SIG-M5 (cell line): ENCODE data around the gene HERC2.
"Not testable (repeated sequence)": the region's sequence is repeated elsewhere in the genome, so short reads cannot be mapped to it uniquely, and the experiment has no call there.

ENCODE experiments used
- DNase-seq: peaks from one replicate; lab custom pipeline; 2025; lab: John Stamatoyannopoulos, UW

The HERC2 gene

DNA sequence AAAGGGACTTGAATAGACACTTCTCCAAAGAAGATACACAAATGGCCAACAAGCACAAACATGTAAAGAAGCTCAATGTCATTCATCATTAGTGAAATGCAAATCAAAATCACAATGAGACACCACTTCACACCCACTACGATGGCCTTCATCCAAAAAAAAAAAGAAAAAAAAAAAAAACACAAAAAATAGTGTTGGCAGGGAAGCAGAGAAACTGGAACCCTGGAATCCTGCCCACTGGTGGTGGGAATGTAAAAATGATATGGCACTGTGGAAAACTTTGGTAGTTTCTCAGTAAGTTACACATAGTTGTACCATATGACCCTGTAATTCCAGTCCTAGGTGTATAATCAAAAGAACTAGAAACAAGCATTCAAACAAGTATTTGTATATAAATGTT lies 94.7 kb downstream of the HERC2 start:
- not testable (repeated sequence) for DNase-seq

DNA sequence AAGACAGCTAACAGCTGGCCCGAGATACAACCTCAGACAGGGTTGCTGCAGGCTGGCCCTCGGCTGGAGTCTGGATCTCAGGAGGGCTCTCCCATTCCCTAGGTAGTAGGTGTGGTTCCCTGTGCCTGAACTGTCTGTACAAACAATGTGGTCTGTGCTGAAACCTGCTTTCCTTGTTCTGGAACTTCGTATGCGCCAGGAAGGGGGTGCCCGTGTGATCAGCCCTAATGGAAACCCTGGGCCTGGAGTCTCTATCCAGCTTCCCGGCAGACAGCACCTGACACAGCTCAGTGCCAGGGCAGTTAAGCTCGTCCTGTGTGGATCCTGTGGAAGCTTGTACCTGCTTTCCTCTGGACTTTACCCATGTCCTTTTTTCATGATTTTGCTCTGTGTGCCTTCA lies 99.4 kb downstream of the HERC2 start:
- not testable (repeated sequence) for DNase-seq

DNA sequence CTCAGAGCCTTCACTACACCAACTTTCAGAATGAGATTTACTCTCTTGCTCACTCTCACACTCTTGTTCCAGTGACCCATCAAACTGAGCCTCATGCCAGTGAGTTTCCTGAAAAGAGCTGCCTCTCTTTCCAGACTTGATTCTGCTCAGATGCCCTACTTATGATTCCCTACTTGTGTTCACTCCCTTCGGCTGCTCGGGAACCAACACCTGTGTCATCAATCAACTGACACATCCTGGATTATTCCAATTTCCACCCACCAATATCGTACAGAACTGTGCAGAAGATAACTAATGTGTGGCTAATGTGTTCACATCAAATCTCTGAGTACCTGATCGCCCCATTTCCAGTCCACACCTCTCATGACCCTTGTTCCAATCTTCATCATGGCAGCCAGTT lies 100.3 kb downstream of the HERC2 start:
- DNase-seq, result not testable (repeated sequence)

DNA sequence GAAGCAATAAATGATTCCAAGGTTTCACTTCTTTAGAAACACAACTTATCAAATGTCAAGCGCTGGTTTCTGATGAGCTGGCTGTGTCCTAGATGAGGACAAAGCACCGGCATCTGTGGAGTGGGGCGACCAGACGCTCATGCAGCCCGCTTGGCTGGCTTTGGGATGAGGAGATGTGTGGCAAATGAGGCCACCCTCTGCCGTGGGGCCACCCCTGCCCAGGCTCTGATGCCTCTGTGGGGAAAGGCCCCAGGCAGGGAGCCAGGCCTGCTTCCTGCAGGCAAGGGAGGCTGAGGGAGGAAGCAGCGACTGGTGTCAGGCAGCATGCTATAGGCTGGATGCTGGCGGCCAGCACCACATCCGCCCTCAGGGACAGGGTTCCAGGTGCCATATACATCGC lies 102.9 kb downstream of the HERC2 start:
- no peak for DNase-seq

DNA sequence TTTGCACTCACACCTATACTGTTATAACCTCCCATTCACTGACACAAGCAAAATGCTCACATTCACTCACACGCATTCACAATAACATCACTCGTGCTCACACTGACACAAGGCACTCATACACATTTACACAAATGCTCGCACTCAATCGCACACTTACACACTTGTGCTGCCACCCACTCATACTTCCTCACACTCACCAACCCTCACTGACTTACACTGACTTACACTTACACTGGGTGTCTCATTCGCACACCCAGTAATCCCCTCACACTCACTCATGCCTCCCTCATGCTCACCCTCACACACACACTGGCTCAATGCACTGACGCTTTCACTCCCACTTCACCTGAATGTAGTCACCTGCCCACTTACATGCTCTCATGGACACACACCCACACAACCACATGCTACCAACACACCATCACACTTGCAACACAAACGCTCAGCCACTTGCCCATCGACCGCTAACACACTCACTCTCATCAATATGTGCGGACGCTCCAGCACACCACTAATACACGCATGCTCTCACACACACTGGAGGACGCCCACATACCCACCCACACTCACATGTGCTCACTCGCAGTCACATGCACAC lies 104.9 kb downstream of the HERC2 start:
- DNase-seq, result not testable (repeated sequence)

DNA sequence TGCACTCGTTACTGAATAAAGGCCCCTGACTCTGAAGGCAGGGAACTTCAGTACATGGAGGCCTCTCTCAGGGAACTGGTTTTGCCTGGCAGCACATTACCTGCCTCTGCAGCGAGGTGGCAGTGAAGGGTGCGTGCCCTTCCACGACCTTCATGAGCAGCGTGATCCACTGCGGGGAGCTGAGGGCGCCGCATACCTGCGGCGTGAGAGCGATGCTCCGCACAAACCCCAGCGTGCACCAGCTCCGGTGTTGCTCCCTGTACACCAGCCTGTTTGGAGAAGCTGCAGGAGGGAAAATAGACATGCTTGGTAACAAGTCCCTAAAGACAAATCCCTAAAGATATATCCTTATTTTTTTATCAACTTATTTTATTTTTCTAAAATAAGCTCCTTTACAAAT lies 106.5 kb downstream of the HERC2 start:
- not testable (repeated sequence) for DNase-seq

DNA sequence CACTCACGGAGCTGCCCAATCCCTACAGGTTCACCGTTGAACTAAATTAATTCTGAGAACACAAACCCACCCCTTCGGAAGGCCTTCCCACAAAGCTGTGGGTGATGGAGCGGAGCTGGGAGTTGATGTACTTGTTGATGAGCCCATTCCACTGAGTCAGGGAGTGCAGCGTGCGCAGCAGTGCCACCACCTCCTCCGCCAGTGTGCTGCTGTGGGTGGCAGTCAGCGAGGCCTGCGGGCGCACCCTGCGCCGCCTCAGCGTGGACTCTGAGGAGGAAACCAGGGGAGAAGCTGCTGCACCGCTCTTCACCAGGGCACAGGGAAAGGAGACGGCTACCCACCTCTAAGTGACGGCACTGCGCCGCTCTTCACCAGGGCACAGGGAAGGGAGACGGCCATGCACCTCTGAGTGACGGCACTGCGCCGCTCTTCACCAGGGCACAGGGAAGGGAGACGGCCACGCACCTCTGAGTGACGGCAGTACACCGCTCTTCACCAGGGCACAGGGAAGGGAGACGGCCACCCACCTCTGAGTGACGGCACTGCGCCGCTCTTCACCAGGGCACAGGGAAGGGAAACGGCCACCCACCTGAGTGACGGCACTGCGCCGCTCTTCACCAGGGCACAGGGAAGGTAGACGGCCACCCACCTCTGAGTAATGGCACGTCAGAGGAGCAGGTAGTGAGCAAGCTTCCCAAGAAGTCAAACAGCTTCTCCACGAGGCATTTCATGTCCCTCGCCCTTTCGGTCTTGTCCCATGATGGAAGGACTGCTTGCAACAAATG lies 107.8 kb downstream of the HERC2 start:
- not testable (repeated sequence) for DNase-seq

DNA sequence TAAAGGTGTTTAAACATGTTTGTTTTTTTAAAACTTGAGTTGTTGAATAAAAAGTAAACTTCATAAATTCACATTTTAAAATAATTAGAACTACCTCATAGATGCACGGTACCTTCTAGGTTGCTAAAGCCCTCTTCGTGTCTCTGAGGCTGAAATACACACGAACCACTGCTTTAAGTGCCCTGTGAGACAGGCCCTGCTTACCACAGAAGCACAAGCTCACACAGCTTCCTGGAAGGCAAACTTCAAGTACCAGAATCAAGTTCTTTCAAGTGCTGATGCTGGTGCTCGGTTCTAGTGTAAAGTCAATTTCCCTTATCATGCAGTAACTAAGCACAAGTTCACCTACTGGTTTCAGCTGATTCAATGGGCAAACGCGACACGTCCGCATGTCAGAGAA lies 108.6 kb downstream of the HERC2 start:
- DNase-seq, result not testable (repeated sequence)

DNA sequence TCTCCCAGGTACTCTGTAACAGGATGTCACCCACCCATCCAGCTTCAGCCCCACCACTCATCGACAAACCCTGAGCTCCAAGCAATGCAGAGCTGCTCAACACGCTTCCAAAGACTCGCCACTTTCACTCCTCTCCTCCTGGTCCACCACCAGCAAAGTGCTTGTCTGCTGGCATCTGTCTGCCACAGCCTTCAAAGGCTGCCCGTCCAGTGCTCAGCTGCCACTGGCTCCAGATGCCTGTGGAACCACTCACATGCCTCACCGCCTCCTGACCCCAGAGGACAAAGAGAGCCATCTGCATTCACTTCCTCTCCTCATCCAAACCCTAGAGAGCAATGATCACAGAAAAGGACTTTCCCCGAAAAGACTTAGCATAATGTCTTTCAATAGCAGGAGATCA lies 113.4 kb downstream of the HERC2 start:
- DNase-seq, result no peak

DNA sequence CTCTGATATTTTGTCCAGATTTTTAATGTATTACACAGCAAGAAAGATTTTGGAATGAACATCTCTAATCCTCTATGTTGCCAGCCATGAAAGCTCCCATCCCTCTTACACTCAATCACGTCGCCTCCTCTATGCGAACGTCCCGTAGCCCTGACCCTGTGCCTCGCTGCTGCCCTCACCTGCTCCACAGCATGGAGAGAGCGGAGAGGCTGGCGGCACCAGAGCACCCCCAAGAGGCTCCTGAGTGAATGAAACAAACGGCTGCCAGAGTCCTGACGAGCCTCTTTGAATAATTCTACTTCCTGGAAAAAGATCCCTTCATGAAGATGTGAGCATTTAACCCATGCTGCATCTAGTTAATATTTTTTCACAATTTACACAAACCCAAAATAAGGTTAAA lies 116.3 kb downstream of the HERC2 start:
- not testable (repeated sequence) for DNase-seq

DNA sequence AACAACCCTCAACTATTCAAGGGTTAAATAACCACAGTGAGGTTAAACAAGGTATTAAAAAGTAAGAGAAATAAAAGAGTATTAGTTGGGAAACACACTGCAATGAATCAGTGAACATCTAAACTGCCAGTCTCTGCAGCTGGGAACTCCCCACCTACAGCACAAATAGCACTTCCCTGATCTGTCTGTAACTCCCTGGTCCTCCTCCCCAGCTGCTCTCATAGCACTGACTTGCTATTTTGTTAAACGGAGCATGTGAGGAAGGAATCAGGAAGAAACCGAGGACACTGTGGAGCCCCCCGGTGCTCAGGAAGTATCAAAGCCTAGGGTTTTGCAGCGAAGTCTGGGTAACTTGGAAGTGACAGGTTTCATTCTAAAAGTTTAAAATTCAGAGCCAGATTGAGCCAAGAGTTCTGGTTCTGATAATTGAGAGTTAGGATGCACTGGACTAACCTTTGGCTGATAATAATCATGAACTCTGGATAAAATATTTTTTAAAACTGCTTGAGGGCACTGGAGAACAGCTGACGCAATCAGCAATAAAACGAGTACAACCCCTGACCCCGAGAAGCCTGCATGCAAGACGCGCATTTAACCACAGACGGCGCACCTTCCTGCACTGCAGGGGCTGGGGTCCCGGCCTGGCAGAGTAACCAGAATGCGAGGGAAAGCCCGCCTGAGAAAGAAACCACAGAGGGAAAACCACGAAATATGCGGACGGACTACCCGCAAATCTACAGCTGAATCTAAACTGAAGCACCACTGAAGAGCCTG lies 118.7 kb downstream of the HERC2 start:
- DNase-seq, result not testable (repeated sequence)

DNA sequence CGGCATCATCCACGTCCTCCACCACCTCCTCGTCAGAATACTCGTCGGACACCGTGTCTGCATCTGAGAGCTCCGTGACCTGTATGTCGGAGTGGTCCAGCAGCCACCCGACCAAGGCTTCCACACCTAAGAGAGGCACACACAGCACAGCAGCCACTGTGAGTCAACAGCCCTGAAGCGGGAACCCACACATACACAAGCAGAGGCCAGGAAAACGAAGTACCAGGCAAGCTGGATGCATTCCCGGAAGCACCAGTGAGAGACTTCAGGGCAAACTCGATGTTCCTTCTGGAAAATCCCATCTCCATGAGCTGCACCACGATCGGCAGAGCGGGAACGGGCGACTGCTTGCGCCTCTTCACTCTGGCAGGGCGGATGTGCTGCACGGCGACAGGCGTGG lies 119.9 kb downstream of the HERC2 start:
- DNase-seq, result not testable (repeated sequence)

DNA sequence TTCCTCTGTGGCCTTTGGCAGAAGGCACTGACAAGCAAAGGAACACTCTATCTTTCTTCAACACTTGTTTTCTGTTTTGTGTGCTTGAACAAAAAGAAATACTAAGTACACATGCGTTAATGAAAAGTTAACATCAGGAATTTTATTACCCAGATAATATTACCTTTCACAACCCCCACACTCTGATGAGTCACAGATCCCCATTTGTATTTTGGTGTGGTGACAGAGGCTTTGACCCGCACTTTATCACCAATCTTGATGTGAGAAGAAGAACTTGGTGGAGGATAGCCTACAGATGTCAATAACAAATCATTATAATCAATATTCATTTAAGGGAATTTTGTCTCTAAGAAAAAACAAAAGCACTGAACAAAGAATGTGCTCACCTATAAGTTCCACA lies 123.8 kb downstream of the HERC2 start:
- DNase-seq, result not testable (repeated sequence)

DNA sequence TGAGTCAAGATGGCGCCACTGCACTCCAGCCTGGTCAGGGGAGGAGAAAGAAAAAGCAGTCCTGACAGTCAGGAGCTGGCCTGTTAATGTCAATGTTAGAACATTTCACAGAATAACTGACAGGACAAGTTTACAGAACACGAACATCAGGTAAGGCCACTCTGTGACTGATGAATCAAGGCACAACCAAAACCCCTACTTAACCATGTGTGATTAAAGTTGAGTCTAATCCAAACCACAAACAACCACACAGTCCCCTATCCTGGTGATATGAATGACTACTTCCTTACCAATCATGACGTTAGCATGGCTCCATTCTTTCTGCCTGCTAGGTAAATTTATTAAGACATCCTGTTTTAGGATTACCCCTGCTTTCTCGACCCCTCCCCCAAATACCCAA lies 124.3 kb downstream of the HERC2 start:
- DNase-seq, result not testable (repeated sequence)

DNA sequence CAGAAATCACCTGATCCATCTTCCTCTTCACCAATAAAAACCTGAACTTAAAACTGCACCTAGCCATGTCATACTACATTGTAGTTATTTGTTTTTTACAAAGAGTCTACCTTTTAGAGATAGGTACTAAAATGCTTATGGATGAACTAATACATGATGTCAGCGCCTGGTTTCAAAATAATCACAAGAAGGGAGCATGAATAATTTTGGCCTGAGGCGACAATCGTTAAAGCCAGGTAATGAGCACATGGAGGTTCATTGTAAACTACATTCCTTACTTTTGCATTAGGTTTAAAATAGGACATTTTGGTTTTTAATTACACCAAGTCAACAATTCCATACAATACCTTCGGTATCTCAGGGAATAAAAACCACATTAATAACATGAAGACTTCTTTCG lies 125.4 kb downstream of the HERC2 start:
- DNase-seq, result not testable (repeated sequence)

DNA sequence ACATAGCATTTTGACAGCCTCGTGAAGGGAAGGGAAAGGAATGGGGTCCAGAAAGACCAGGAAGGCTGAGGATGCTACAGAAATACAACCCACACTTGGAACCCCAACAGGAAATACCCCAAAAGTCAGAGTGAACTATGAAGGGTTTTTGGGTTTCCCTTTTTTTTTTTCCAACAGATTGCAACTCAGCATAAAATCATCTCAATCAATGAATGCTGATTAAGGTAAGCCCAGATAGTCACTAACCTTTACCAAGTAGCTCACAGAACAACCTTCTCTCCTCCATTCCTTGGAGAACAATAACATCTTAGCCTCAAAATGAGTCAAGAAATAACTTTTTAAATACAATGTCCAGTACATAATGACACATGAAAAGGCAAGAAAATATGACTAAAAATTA lies 129.2 kb downstream of the HERC2 start:
- DNase-seq, result no peak

DNA sequence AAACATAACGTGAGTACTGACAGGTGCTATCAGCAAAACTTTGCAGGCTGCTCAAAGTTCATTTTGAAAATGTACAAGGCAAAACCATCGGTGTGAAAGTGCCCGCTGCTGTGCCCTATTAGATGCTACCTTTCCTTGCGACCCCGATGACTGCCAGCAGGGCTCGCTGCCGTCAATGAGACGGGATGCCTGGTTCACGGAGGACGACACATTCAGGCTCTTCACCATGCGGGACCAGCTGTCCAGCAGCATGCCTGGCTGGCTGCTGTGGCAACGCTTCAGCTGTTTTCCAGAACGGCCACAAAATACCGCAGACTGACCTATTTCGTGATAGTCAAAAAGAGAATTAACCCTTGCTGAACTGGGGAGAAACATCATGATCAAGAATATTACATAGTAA lies 130.1 kb downstream of the HERC2 start:
- no peak for DNase-seq

DNA sequence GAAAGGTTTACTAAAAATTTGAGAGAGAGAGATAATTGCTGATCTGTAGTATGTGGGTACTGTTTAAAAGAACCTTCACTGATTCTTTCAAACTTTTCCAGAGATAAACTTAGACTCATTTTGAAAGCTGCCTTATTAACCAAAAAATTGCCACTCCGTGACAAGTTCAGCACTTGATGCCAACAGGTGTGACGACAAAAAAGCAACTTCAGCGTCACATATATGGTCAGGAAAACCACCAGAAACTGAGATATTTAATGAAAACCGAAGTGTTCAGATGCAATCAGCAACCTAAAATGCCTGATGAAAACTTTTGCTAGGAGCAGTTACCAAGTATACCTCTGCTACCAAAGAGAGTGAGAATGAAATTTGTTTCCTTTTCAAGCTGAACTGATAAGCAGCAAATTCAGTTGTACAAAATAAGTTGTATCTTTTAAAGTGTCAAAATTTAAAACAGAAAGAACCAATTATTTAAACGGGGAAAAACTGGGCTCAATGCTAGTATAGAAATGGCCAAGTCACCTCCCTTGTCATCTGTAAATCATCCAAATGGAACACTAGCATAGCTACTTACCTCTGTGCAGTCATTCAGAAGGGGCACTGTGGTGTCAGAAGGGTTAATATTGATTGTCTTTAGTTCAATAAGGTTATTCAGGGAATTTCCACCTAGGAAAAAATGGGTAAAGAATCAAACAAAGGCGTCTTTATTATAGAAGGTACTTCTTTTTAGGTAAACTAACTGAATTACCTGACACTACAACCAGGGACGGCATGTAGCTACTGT lies 131.4 kb downstream of the HERC2 start:
- no peak for DNase-seq

DNA sequence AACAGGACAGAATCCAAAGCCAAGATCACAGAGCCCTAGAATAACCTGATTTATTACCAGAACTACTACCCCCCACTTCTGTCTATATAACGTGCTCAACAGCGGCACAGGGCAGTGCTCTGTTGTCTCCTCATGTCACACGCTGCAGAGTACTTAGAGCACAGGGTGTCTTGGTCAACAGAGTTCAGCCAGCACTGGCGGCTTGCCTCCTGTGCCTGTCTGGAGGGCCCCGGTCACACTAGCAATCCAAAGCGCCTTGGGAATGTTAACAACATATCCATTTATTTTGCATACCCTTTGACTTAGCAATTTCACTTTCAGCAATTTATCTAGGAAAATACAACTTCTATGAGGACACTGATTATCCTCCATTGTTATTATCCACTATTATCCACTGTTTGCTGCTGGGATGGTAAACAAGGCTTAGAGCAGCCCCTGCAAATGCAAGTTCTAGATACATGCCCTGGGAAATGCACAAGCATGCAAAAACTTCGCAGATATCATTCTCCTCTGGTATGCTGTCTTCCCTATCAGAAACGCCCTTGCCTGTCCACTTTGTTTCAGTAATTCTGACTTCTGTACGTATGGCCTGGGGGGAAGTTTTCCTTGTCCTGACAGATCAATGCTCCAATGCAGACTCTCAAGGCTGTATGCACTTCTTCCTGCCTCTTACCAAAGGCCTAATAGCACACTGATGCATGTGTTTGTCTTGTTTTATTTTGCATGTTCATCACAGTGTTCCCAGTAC lies 136.7 kb downstream of the HERC2 start:
- DNase-seq, result no peak

DNA sequence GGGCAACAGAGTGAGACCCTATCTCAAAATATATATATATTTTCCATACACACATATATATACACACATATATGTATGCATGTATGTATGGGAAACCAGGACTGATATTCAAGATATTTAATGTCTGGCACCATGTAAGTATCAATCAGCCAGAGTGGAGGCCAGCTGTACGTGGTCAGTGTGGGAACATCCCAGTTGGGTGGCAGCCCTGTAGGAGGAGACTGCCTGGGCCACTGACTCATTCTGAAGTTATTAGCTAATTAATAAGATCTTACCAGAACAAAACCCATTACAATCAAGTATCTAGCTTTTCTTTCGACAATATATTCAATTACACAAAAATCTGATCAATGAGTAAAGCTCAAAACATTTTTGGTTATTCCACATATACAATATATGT lies 137.8 kb downstream of the HERC2 start:
- DNase-seq, result no peak

DNA sequence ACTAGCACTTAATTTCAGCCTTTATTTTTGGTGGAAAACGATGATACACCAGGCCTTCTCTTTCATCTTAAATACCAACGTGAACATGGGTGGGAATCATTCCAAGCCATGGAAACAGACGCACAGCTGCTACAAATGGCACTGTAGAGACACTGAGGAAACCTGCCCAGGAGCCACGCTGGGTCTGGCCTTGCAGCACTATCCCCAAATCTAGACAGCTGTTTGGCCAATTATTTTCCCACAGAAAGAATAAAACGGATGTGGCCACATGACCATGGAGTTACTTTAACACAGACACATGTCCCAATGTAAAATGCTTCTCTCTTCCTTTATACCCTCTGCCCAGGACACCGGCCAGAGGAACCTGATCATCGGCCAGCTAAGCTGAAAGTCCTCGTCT lies 139.2 kb downstream of the HERC2 start:
- no peak for DNase-seq
